Keratinocyte (primary cell): ENCODE data around the gene NAPA.

ENCODE experiments used
- EZH2 ChIP-seq: IDR thresholded peaks from one replicate; pipeline ENCODE4 v1.6.1; 2012; ENCODE audit warnings: inconsistent platforms, mild to moderate bottlenecking, low read length, moderate library complexity
- TF ChIP-seq, protein P1 (sequence below), 3 experiments: IDR thresholded peaks in 1 of 3; conservative IDR thresholded peaks in 1 of 3; optimal IDR thresholded peaks in 1 of 3; 2 replicates in 2 of 3; 3 replicates in 1 of 3; pipeline versions ENCODE3 to v1.5.1; 2011; ENCODE audit warnings: low read length in 3 of 3, mild to moderate bottlenecking in 3 of 3, moderate library complexity in 2 of 3, control low read depth in 1 of 3, inconsistent platforms in 1 of 3; ENCODE audit not compliant: insufficient read depth in 2 of 3; ENCODE audit errors: extremely low read depth in 1 of 3

DNA sequence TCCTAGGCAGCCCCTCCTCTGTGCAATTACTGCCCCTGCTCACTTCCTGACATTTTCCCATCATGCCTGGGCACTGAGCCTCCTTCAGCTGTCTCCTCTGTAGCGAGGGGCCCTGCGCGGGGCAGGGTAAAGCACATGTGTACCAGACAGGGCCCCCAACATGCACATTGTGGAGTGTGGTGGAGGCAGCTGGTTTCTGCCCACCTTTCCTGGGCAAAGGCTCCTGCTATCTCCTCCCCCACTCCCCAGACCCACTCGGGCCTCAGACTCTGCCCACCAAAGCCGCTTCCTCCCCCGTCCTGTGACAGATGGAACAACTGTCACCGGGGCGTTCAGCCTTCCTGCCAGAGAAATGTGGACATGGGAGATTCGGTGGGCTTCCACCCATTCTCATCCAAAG, 28.0 kb downstream of the NAPA start:
- TF ChIP-seq EZH2, result no peak
- TF ChIP-seq, protein P1, sequence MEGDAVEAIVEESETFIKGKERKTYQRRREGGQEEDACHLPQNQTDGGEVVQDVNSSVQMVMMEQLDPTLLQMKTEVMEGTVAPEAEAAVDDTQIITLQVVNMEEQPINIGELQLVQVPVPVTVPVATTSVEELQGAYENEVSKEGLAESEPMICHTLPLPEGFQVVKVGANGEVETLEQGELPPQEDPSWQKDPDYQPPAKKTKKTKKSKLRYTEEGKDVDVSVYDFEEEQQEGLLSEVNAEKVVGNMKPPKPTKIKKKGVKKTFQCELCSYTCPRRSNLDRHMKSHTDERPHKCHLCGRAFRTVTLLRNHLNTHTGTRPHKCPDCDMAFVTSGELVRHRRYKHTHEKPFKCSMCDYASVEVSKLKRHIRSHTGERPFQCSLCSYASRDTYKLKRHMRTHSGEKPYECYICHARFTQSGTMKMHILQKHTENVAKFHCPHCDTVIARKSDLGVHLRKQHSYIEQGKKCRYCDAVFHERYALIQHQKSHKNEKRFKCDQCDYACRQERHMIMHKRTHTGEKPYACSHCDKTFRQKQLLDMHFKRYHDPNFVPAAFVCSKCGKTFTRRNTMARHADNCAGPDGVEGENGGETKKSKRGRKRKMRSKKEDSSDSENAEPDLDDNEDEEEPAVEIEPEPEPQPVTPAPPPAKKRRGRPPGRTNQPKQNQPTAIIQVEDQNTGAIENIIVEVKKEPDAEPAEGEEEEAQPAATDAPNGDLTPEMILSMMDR (optimal IDR thresholded peaks at IDR 0.05 in 1 of 3, IDR thresholded peaks at IDR 0.05 in 1 of 3, conservative IDR thresholded peaks at IDR 0.05 in 1 of 3; ENCODE audit: extremely low read depth in 1 of 3, insufficient read depth in 2 of 3, low read length in 3 of 3), result no peak
